ENCODE data around the gene PRMT5.
"Not testable (repeated sequence)": the region's sequence is repeated elsewhere in the genome, so short reads cannot be mapped to it uniquely, and the experiment has no call there.

The PRMT5 gene

GRCh38 chr14:22962061-22962676 is 33.0 kb upstream of the PRMT5 start:
- TF ChIP-seq CTCF (IDR thresholded peaks at IDR 0.05; ENCODE audit: low read depth, low read length) (no peak), MYC (IDR thresholded peaks at IDR 0.05; ENCODE audit: low read depth, low read length) (no peak), POLR2A (IDR thresholded peaks at IDR 0.05; ENCODE audit: extremely low read depth, insufficient read length) (no peak)
- TF ChIP-seq, protein P1, sequence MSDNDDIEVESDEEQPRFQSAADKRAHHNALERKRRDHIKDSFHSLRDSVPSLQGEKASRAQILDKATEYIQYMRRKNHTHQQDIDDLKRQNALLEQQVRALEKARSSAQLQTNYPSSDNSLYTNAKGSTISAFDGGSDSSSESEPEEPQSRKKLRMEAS (IDR thresholded peaks at IDR 0.05; ENCODE audit: low read depth, low read length), result no peak
- DNase-seq (ENCODE audit: low read depth), result no peak
- H3K4me3 ChIP-seq (ENCODE audit: low read depth, low read length), result no peak overlapping the region

DNA sequence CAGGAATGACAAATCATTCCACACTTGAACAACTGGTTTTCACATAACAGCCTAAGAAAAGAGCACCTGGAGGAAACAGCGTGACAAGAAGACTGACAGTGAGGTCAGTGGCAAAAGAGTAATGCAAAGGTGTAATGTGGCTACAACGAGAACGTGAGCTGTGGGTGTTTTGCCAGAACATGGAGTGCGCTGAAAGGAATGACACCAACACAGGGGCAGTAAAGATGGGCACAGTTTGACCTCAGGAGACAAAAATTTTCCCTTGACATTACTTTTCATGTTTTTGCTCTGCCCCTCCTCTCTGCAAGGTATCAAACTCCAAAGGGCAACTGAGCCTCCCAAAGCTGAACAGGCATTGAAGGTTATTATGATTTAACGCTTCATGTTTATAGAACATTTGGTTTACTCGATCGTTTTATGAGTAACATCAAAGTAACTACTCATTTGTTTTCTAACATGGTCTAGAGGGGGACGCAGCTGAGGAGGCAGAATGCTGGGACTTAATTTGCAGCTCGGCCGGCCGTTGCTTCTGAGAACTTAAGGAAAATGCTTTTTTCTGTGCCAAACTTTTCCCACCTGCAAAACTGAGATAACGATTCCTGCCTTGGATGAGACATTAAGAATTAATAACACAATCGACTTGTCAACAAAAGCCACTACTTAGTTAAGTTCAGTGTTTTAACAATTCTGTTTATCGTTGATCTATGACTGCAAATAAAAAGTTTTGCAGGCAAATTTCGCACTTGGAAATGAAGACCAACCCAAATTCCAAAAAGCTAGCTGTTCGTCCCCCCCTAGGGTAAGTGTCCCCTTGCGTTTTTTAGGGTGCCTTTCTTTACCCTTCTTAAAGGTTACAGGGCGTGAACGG is 26.8 kb upstream of the PRMT5 start:
- DNase-seq (ENCODE audit: low read depth), result no peak
- TF ChIP-seq, protein P1 (IDR thresholded peaks at IDR 0.05; ENCODE audit: low read depth, low read length), result no peak
- TF ChIP-seq CTCF (IDR thresholded peaks at IDR 0.05; ENCODE audit: low read depth, low read length), result no peak
- TF ChIP-seq POLR2A (IDR thresholded peaks at IDR 0.05; ENCODE audit: extremely low read depth, insufficient read length), result no peak
- TF ChIP-seq MYC (IDR thresholded peaks at IDR 0.05; ENCODE audit: low read depth, low read length), result no peak
- H3K4me3 ChIP-seq (ENCODE audit: low read depth, low read length), result peak overlapping the region; percentile 85

GRCh38 chr14:22952418-22952817 is 23.2 kb upstream of the PRMT5 start:
- H3K4me3 ChIP-seq (ENCODE audit: low read depth, low read length), result no peak overlapping the region
- no peak for TF ChIP-seq CTCF (IDR thresholded peaks at IDR 0.05; ENCODE audit: low read depth, low read length)
- no peak for TF ChIP-seq MYC (IDR thresholded peaks at IDR 0.05; ENCODE audit: low read depth, low read length)
- no peak for TF ChIP-seq POLR2A (IDR thresholded peaks at IDR 0.05; ENCODE audit: extremely low read depth, insufficient read length)
- TF ChIP-seq, protein P1 (IDR thresholded peaks at IDR 0.05; ENCODE audit: low read depth, low read length), result no peak
- no peak for DNase-seq (ENCODE audit: low read depth)

DNA sequence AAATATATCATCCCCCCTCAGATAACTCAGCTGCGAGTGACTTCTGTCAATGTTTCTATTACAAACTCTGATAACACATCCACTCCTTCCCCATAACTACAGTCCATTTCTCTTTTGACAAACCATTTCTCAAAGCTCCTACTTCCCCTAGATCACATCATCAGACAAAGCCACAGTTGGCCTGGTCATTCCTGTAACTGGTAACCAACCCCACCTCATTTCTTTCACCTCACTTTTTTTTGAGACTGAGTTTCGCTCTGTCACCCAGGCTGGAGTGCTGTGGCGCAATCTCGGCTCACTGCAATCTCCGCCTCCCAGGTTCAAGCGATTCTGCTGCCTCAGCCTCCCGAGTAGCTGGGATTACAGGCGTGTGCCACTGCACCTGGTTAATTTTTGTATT is 22.6 kb upstream of the PRMT5 start:
- peak; percentile 46 for DNase-seq (ENCODE audit: low read depth)
- not testable (repeated sequence) for H3K4me3 ChIP-seq (ENCODE audit: low read depth, low read length)

GRCh38 chr14:22945642-22946041 is 16.5 kb upstream of the PRMT5 start:
- TF ChIP-seq MYC (IDR thresholded peaks at IDR 0.05; ENCODE audit: low read depth, low read length), result no peak
- TF ChIP-seq, protein P1 (IDR thresholded peaks at IDR 0.05; ENCODE audit: low read depth, low read length), result no peak
- no peak for TF ChIP-seq CTCF (IDR thresholded peaks at IDR 0.05; ENCODE audit: low read depth, low read length)
- no peak for TF ChIP-seq POLR2A (IDR thresholded peaks at IDR 0.05; ENCODE audit: extremely low read depth, insufficient read length)
- no peak overlapping the region for H3K4me3 ChIP-seq (ENCODE audit: low read depth, low read length)
- no peak for DNase-seq (ENCODE audit: low read depth)

GRCh38 chr14:22939684-22940083 is 10.5 kb upstream of the PRMT5 start:
- no peak overlapping the region for H3K4me3 ChIP-seq (ENCODE audit: low read depth, low read length)
- TF ChIP-seq POLR2A (IDR thresholded peaks at IDR 0.05; ENCODE audit: extremely low read depth, insufficient read length) (no peak), MYC (IDR thresholded peaks at IDR 0.05; ENCODE audit: low read depth, low read length) (no peak), CTCF (IDR thresholded peaks at IDR 0.05; ENCODE audit: low read depth, low read length) (no peak)
- TF ChIP-seq, protein P1 (IDR thresholded peaks at IDR 0.05; ENCODE audit: low read depth, low read length), result no peak
- no peak for DNase-seq (ENCODE audit: low read depth)

Measured in NB4 (cell line).